NCI-H1092 (cell line): ENCODE results near the gene SNAPIN.
A peak's percentile ranks its signal among the peaks of the same experiment; 100 is the strongest.

ENCODE experiments used
- DNase-seq: peaks from one replicate; lab custom pipeline; 2025; lab: John Stamatoyannopoulos, UW

Gene SNAPIN, protein sequence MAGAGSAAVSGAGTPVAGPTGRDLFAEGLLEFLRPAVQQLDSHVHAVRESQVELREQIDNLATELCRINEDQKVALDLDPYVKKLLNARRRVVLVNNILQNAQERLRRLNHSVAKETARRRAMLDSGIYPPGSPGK

DNA sequence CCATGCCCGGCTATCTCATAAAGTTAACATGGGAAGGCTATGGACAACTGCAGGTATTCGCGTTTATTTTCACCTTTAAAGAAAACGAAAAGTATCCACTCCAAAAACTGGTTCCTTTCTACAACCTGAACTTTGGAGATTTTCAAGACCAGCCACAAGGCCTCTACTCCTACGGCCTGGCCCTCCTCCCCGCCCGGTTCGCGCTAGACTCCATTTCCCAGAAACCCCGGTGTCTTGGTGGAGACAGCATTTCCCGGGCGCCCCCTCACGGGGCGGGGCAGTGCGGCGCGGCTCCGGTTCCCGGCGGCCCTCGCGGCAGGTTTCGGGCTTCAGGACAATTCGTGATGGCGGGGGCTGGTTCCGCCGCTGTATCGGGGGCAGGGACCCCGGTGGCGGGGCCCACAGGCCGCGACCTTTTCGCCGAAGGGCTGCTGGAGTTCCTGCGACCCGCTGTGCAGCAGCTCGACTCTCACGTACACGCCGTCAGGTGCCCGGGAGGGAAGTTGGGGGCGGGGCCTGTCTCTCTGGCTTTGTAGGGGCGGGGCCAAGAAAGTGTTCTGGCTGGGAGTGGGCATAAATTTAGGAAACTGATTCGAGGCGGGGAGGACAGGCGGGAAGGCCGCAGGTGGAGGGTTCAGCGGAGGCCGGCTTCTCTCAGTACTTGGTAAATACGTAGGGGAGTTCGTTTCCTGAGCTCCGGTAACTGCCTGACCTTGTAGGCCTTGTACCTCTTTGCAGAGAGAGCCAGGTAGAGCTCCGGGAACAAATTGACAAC, at the start of gene SNAPIN:
Gene SNAPIN, plus strand, starts transcription at position 304 of the 775 bp plus-strand sequence. Its CDS starts 41 bp downstream, at position 345.
- peak; percentile 80 for DNase-seq

DNA sequence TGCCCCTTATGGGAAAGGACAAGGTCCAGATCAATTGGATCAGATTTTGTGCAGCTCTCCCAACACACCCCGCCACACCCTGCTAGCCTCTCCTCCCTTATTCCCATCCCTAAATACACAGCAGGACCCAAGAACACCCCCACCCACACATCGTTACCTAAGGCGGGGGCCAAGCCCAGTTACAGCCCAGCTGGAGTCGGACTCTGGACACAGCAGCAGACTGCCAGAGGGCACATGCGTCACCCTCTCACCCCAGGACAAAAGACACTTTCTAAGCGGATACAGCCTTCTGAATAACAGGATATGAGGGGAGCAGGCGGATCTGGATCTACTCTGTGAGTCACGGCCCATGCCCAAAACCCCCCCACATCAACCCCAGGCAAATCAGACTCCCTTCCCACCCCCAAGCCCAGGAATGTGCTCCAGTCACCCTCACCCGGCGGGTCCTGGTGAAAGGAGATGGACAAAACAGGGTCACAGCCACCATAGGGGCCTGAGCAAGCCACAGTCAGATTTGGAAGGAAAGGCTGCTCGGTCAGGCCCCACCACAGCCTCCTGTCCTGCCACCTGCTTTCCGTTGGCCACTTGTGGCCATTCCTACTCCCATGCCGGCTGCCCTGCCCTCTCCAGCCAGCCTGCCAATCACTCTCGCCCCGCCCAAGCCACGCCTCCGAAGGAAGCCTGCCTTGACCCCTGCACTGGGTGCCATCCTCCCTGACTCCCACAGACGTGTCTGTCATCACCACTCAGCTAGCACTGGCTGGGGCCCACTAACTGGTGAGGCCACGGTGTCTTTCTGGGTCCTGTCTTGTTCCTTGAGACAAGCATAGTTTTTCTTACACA, 49.5 kb upstream of the SNAPIN start:
- no peak for DNase-seq

DNA sequence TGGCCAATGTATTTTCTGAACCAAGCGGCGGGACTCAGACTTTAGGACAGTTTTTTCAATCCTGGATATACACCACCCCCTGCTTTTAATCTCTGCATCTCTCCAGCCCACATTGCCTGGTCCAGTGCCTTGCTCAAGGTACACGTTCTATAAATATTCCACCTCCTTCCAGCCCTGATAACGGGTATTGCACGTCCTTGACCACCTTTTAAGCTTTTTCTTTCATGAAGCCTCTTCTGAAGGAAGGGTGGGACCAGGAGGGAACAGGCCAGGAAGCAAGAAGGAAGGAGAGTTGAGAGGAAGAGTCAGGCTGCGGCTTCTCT, 49.0 kb upstream of the SNAPIN start:
- no peak for DNase-seq

DNA sequence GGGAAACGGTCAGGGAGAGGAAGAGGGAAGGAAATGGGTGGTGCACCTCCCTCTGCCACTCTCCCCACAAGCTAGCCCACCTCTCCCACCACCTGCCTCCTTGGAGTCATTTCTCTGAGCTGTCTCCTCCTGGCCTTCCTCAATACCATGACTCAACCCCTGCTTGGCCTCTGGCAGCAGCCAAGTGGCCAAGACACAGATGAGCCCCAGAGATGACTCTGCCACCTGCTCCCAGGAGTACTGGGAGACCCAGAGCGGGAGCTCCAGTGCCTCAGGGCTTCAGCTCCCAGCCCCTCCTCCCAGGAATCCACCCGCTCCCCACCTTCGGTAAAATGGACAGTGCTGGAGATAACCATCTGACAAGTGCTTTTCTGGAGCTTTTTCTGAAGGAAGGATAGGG, 48.2 kb upstream of the SNAPIN start:
- no peak for DNase-seq

DNA sequence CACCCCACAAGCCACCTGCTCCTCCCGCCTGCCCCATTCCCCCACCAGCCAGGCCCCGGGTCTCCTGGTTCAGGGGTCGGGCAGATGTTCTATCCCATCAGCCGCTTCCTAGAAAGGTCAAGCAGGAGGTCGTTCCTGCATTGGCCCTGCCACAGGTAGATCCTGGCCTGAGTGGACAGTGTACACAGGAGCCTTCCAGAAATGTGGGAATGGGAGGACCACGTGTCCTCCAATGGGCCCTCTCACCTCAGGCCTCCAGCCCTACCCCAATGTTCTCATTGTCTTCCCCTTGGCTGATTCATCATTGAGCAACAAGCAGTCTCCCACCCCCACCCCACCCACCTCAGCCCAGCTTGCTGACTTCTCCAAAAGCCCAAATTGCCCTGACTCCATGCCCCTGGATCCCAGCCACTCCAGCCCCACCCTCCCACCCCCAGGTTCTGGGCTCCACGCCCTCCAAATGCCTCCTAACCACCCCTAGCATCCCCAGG, 47.6 kb upstream of the SNAPIN start:
- no peak for DNase-seq

DNA sequence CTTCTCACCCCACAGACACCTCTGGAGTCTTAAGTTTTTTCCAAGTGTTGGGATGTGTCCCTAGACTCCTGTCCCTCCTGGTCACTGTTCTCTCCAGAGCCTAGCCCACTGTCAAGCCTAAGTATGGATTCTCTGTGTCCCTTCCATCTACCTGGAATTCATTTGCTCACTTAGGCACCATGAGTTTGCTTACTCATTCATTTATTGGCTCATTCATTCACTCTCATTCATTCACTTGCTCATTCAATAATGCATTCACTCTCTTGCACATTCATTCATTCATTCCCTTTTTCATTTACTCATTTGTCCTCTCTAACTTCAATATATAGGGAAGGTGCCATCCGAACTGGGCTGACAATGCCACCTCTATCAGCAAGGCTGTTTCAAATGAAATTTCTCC, 47.1 kb upstream of the SNAPIN start:
- no peak for DNase-seq

DNA sequence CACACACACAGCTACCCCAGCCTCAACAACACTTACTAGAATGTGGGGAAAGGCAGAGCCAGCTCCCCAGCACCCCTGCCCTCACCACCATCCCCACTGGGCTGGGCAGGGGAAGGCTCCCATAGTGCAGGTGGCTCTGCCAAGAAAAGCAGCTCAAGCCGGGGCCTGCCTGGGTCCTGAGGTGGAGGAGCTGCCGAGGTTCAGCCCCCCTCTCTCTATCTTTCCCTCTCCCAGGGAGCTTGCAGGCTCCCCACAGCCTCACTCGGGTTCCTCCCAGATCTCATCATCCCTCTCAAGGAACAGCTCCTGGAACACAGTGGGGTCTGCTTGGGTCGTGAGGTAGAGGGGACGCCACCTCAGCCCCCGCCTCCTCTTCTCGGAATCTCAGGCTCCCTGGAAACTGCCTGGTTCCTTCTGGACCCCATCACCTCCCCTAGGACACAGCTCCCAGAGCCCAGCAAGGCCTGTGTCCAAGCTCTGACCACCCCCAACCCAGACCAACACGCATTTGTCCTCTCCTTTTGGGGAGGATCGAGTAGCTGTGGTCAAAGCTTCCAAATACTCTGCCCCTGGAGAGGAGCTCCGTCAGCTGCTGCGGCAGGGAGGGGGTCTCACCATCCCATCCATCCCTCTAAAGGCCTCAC, 46.3 kb upstream of the SNAPIN start:
- no peak for DNase-seq

DNA sequence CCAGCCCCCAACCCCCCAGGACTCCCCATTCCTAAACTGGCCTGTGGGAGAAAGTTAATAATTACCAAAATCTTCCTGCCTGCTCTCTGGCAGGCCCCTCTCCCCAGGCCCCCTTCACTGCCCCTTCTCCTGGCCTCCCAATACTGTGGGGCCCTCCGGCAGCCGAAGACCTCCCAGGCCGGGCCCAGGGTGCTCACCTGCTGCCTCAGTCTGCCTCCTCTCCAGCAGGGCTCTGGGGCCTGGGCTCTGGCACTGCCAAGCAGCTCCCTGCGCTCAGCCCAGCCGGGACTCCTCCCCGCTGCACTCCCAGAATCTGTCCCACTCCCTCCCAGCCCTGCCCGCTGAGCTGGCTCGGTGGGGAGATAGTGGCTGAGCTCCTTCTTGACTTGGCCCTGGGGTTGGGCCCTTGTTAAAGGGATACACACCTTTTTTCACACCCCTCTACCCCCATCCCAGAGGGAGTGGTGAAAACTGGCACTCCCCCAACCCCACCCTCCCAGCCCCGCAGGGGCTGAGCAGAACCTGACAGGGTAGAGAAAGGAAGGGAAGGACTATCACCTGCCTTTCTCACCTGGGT, 45.7 kb upstream of the SNAPIN start, which contains the start of gene S100A16:
Gene S100A16, minus strand, starts transcription at position 383 of the 577 bp plus-strand sequence. CDS start 4,986 bp downstream, outside the sequence.
- DNase-seq = no peak

DNA sequence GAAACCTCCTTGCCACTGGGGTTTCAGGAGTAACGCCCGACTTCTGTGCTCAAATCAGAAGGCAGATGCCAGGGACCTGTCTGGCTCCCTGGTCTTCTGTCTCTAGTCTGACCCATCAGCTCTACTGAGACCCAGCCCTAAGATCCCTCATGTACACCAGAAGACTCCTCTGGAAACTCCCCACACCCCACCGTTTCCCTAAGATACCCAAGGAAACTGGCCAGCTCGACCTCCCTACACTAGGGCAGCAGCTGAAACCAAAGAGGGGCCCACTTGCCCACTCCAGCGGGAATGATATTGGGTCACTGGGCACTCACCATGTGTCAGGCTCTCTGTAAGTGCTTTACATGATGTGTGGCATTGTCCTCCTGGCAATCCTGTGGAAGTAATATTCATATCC, 45.1 kb upstream of the SNAPIN start:
- DNase-seq = no peak

DNA sequence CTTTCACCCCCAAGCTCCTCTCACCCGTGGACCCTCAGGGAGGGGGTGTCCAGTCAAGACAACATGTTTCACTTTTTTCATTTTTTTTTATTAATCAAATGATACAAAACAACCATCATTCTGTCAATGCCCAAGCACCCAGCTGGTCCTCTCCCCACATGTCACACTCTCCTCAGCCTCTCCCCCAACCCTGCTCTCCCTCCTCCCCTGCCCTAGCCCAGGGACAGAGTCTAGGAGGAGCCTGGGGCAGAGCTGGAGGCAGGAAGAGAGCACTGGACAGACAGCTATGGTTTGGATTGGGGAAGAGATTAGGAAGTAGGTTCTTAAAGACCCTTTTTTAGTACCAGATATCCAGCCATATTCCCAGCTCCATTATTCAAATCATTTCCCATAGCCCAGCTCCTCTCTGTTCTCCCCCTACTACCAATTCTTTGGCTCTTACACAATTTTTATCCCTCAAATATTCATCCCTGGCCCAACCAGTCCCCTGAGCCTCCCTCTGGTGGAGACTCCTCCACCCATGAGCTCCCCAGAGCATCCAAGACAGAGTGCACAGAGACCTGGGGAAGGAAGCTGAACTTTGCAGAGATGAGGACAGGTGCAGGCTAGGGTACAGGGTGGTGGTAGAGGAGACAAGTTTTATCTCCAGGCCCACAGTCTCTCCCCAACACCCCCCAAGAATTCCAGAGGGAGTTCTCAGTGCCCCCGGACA, 44.2 kb upstream of the SNAPIN start:
- no peak for DNase-seq

DNA sequence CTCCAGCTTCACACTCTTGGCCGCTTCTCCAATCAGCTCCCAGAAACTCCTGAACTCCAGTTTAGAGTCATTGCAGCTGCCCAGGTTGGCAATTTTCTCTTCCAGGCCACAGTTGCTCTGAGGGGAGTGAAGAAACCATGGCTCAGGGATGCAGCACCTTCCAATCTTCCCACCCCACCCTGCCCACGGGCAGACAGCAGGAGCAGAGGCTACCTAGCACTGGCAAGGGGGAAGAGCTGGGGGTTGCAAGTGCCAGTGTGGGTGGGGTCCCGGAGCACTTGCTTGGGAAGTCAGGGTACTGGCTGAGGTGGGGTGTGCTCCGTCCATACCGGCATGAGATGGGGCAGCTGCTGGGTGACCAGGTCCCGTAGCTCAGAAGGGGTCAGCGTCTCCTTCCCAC, 43.6 kb upstream of the SNAPIN start:
- no peak for DNase-seq

DNA sequence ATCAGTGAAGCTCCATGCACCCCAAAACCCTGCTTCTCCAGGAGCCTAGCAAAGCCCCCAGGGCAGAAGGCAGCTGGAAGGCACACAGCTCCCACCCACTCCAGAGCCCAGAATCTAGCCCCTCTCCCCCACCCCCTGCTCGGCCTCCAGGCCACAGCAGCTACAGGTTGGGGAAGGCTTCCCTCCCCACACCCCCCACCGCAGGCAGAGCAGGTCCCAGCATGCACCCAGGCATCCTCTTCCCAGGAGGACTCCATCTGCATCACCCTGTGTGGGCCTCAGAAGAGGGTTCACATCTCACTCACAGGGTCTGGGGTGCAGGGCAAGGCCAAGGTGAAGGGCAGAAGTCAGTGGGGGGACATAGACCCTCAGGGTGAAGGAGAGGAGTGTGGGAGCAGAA, 43.1 kb upstream of the SNAPIN start:
- DNase-seq = no peak

DNA sequence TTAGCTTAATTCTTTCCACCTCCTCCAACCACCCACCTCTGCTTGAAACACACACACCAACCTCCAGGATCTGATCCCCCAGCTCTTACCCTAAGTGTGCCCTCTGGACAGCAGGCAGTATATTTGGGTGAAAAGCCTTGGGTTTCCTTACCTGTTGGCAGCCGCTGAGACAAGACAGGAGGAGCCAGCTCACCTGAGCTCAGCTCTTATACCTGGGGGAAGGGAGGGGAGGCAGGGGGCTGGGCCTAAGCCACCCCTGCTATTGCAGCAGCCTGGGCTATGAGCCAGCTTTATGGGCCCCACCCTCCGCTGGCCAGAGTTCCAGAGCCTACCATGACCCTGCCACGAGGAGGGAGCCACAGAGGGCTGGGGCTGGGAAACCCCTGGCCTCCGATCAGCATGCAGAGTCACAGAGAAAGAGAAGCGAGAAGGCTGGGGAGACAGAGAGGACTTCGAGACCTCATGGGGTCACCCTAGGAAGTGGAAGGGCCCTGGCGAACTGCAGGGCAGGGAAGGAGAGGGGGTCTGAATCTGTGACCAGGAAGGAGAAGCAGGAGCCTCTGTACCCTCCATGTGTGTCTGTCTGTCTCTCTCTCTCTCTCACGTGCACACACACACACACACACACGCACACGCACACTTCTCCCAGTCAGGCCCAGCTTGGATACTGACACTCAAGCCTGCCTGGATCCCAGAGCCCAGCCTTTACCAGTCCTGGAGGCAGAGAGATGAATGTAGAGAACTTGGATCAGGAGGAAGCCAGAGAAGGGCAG, 42.2 kb upstream of the SNAPIN start, which contains the start of gene S100A14:
Gene S100A14, minus strand, starts transcription at position 182 of the 773 bp plus-strand sequence. CDS start 467 bp downstream, outside the sequence.
- DNase-seq = no peak

DNA sequence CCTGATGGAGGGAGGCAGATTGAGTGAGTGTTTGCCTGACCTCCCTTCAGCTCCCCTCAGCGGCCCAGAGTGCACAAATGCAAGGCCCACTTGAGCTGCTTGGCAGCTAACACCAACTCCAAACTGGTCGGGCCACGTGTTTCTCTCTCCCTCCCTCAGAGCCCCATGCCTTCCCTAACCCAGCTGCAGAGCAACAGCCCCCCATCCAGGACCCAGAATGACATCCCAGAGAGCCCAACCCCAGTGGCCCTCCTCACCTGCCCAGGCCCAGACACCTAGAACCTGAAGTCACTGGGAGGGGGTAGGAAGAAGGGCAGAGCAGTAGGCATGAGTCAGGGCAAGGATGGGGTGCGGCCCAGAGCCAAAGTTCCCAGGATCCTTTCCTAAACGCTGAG, 41.6 kb upstream of the SNAPIN start:
- DNase-seq = no peak

DNA sequence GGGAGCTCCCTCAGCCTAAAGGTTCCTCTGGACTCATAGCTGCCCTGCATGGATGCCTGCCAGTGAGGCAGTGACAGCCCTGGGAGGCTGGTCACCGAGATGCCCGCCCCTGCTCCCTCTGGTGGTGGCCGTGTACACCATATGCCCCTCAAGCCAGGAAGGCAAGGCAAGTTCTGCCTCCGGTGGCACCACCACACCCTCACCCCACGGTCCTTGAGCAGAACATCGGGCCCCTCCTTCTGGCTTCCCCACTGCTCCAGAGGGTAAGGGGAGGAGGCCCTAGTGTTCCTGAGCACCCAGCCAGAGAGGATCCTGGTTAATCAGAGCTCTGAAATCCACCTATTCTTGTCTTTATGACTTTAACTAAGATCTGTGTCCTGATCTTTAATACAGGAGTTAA, 40.8 kb upstream of the SNAPIN start:
- no peak for DNase-seq

DNA sequence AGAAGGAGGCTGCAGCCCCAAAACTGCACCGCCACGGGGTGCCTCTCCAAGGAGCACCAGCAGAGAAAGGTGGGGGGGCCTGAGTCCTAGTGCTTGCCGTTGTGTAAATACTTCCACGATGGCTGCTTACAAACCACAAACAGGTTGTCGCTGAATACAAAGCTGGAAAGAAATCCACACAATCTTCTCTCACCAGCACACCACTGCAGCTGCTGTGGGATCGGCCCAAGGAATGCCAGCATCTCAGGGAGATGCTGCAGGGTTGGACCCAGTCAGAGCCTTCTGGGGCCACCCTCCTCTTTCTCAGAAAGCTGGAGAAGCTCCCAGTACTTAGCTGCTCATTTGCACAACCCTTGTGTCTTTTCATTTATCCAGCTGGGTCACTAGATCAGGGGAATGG, 39.3 kb upstream of the SNAPIN start:
- DNase-seq = no peak

DNA sequence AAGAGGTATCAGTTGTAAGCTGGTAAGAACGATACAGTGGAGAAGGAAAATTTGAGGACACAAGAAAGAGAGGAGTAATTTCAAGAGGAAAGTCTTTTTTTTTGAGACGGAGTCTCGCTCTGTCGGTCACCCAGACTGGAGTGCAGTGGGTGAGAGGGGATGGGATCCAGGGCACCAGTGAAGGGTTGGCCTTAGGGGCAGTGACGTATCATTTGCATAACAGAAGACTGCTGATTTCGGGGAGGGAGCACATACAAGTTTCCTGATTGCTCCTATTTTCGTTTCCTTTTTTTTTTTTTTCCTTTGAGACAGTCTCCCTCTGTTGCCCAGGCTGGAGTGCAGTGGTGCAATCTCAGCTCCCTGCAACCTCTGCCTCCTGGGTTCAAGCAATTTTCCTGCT, 35.4 kb upstream of the SNAPIN start:
- DNase-seq = no peak

DNA sequence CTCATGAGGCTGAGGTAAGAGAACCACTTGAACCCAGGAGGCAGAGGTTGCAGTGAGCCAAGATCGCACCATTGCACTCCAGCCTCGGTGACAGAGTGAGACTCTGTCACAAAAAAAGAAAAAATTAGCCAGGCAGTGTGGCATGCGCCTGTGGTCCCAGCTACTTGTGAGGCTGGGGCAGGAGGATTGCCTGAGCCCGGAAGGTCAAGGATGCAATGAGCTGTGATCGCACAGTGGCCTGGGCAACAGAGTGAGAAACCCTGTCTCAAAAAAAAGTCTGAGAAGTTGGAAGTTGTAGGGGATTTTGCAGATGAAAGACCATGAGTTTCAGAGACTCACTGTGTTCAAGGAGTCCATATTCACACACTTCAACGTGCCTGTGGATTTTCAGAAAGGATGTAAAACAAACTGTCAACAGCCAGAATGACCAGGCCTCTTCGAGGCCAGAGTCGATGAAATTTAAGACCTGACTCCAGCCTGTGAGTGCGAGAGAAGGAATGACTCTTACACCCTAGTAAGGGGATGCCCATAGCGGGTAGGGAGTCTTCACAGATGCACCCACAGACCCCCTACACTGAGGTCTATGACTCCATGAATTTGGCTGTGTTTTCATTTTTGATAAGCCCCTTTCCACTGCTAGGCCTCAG, 33.4 kb upstream of the SNAPIN start:
- no peak for DNase-seq

DNA sequence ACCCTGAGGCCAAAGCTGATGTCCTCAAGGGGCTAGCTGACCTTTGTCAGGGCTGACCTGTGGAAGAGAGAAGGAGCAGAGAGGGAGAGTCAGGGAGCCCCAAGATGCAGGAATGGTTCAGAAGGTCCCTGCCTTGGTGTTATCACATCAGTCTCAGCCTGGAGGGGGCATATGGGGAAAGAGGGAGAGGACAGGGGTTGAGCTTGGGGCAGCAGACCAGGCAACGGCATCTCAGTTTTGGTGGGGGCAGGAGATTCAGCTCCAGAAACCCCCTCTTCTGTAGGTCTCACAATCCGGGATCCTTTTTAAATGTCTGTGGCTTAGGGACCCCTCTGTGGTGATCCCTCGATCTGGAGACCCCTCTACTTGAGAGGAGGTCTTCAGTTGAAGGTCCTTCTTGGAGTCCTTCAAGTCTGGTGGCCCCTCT, 32.0 kb upstream of the SNAPIN start:
- DNase-seq = no peak
